Measurements from ENCODE around the gene EFNA4.

Gene EFNA4

GRCh38 chr1:155075535-155075934, 12.0 kb downstream of the EFNA4 start:
- 64 to 75% methylated on average over 5 of the region's 5 CpGs for WGBS, 2 experiments
- Histone ChIP-seq H3K36me3 (ENCODE audit: control insufficient read depth, insufficient read depth, low read length) (no peaks in the 10 kb centered on the region), H3K27ac (ENCODE audit: insufficient read depth, low read depth, low read length, poor library complexity, severe bottlenecking) (no peak overlapping the region), H3K9me3 (ENCODE audit: control insufficient read depth, low read length) (no peaks in the 10 kb centered on the region), H3K27me3 (ENCODE audit: control insufficient read depth, insufficient read depth, low read length, poor library complexity, severe bottlenecking) (peaks cover 69% of the 10 kb centered on the region), H3K4me1 (ENCODE audit: control insufficient read depth, insufficient read depth, low read length) (peaks cover 30% of the 10 kb centered on the region), H3K4me3 (ENCODE audit: insufficient read depth, low read depth, low read length) (no peak overlapping the region)

GRCh38 chr1:155076371-155076770, 12.8 kb downstream of the EFNA4 start:
- Histone ChIP-seq H3K27me3 (ENCODE audit: control insufficient read depth, insufficient read depth, low read length, poor library complexity, severe bottlenecking) (peaks cover 69% of the 10 kb centered on the region), H3K36me3 (ENCODE audit: control insufficient read depth, insufficient read depth, low read length) (no peaks in the 10 kb centered on the region), H3K4me3 (ENCODE audit: insufficient read depth, low read depth, low read length) (no peak overlapping the region), H3K27ac (ENCODE audit: insufficient read depth, low read depth, low read length, poor library complexity, severe bottlenecking) (no peak overlapping the region), H3K9me3 (ENCODE audit: control insufficient read depth, low read length) (no peaks in the 10 kb centered on the region), H3K4me1 (ENCODE audit: control insufficient read depth, insufficient read depth, low read length) (peaks cover 26% of the 10 kb centered on the region)
- WGBS, 2 experiments = 74 to 79% methylated on average over 1 of the region's 1 CpG

- H3K36me3 ChIP-seq (ENCODE audit: control insufficient read depth, insufficient read depth, low read length) = no peaks in the 10 kb centered on the region
- H3K27me3 ChIP-seq (ENCODE audit: control insufficient read depth, insufficient read depth, low read length, poor library complexity, severe bottlenecking) = peaks cover 69% of the 10 kb centered on the region
- H3K4me3 ChIP-seq (ENCODE audit: insufficient read depth, low read depth, low read length) = no peak overlapping the region
- no peaks in the 10 kb centered on the region for H3K9me3 ChIP-seq (ENCODE audit: control insufficient read depth, low read length)
- peaks cover 32% of the 10 kb centered on the region for H3K4me1 ChIP-seq (ENCODE audit: control insufficient read depth, insufficient read depth, low read length)
- 92 to 93% methylated on average over 3 of the region's 3 CpGs for WGBS, 2 experiments
- no peak overlapping the region for H3K27ac ChIP-seq (ENCODE audit: insufficient read depth, low read depth, low read length, poor library complexity, severe bottlenecking)
These were observed 13.8 kb downstream of the EFNA4 start for GRCh38 chr1:155077346-155077745.

GRCh38 chr1:155077758-155078445, 14.4 kb downstream of the EFNA4 start:
- Histone ChIP-seq H3K9me3 (ENCODE audit: control insufficient read depth, low read length) (no peaks in the 10 kb centered on the region), H3K4me3 (ENCODE audit: insufficient read depth, low read depth, low read length) (no peak overlapping the region), H3K27me3 (ENCODE audit: control insufficient read depth, insufficient read depth, low read length, poor library complexity, severe bottlenecking) (peaks cover 69% of the 10 kb centered on the region), H3K27ac (ENCODE audit: insufficient read depth, low read depth, low read length, poor library complexity, severe bottlenecking) (no peak overlapping the region), H3K4me1 (ENCODE audit: control insufficient read depth, insufficient read depth, low read length) (peaks cover 38% of the 10 kb centered on the region), H3K36me3 (ENCODE audit: control insufficient read depth, insufficient read depth, low read length) (no peaks in the 10 kb centered on the region)
- WGBS, 2 experiments = 74 to 76% methylated on average over 4 of the region's 4 CpGs

GRCh38 chr1:155078469-155079209, 15.1 kb downstream of the EFNA4 start, which contains the start of gene EFNA3:
EFNA3 (plus strand) TSS chr1:155078837; CDS start chr1:155078942, 105 bp downstream.
- H3K4me1 ChIP-seq (ENCODE audit: control insufficient read depth, insufficient read depth, low read length) = peaks cover 41% of the 10 kb centered on the region
- WGBS, 2 experiments = 1 to 2% methylated on average over 59 of the region's 59 CpGs

GRCh38 chr1:155079210-155079486, 15.6 kb downstream of the EFNA4 start:
- Histone ChIP-seq H3K27me3 (ENCODE audit: control insufficient read depth, insufficient read depth, low read length, poor library complexity, severe bottlenecking) (peaks cover 74% of the 10 kb centered on the region), H3K9me3 (ENCODE audit: control insufficient read depth, low read length) (no peaks in the 10 kb centered on the region), H3K36me3 (ENCODE audit: control insufficient read depth, insufficient read depth, low read length) (no peaks in the 10 kb centered on the region), H3K27ac (ENCODE audit: insufficient read depth, low read depth, low read length, poor library complexity, severe bottlenecking) (no peak overlapping the region), H3K4me3 (ENCODE audit: insufficient read depth, low read depth, low read length) (peak overlapping the region; percentile 51), H3K4me1 (ENCODE audit: control insufficient read depth, insufficient read depth, low read length) (peaks cover 43% of the 10 kb centered on the region)
- 8 to 12% methylated on average over 10 of the region's 10 CpGs for WGBS, 2 experiments

More at GRCh38 chr1:155078469-155079209, 15.1 kb downstream of the EFNA4 start, which contains the start of gene EFNA3:
- Histone ChIP-seq H3K4me3 (ENCODE audit: insufficient read depth, low read depth, low read length) (peak within 1 kb of the TSS; percentile 51), H3K27me3 (ENCODE audit: control insufficient read depth, insufficient read depth, low read length, poor library complexity, severe bottlenecking) (peaks cover 69% of the 10 kb centered on the region), H3K36me3 (ENCODE audit: control insufficient read depth, insufficient read depth, low read length) (no peaks in the 10 kb centered on the region), H3K27ac (ENCODE audit: insufficient read depth, low read depth, low read length, poor library complexity, severe bottlenecking) (no peak within 1 kb of the TSS), H3K9me3 (ENCODE audit: control insufficient read depth, low read length) (no peaks in the 10 kb centered on the region)

GRCh38 chr1:155079487-155080311, 16.2 kb downstream of the EFNA4 start:
- WGBS, 2 experiments = 2% methylated on average over 65 to 67 of the region's 67 CpGs
- peaks cover 46% of the 10 kb centered on the region for H3K4me1 ChIP-seq (ENCODE audit: control insufficient read depth, insufficient read depth, low read length)
- H3K9me3 ChIP-seq (ENCODE audit: control insufficient read depth, low read length) = no peaks in the 10 kb centered on the region
- H3K4me3 ChIP-seq (ENCODE audit: insufficient read depth, low read depth, low read length) = peak overlapping the region; percentile 51
- no peaks in the 10 kb centered on the region for H3K36me3 ChIP-seq (ENCODE audit: control insufficient read depth, insufficient read depth, low read length)
- peaks cover 75% of the 10 kb centered on the region for H3K27me3 ChIP-seq (ENCODE audit: control insufficient read depth, insufficient read depth, low read length, poor library complexity, severe bottlenecking)
- no peak overlapping the region for H3K27ac ChIP-seq (ENCODE audit: insufficient read depth, low read depth, low read length, poor library complexity, severe bottlenecking)

GRCh38 chr1:155080312-155081228, 17.0 kb downstream of the EFNA4 start:
- peak overlapping the region; percentile 51 for H3K4me3 ChIP-seq (ENCODE audit: insufficient read depth, low read depth, low read length)
- peaks cover 72% of the 10 kb centered on the region for H3K27me3 ChIP-seq (ENCODE audit: control insufficient read depth, insufficient read depth, low read length, poor library complexity, severe bottlenecking)
- no peaks in the 10 kb centered on the region for H3K36me3 ChIP-seq (ENCODE audit: control insufficient read depth, insufficient read depth, low read length)
- no peak overlapping the region for H3K27ac ChIP-seq (ENCODE audit: insufficient read depth, low read depth, low read length, poor library complexity, severe bottlenecking)
- WGBS, 2 experiments = 0 to 1% methylated on average over 70 to 71 of the region's 71 CpGs
- H3K4me1 ChIP-seq (ENCODE audit: control insufficient read depth, insufficient read depth, low read length) = peaks cover 46% of the 10 kb centered on the region
- H3K9me3 ChIP-seq (ENCODE audit: control insufficient read depth, low read length) = no peaks in the 10 kb centered on the region

- Histone ChIP-seq H3K4me1 (ENCODE audit: control insufficient read depth, insufficient read depth, low read length) (peaks cover 54% of the 10 kb centered on the region), H3K4me3 (ENCODE audit: insufficient read depth, low read depth, low read length) (peak overlapping the region; percentile 5), H3K36me3 (ENCODE audit: control insufficient read depth, insufficient read depth, low read length) (no peaks in the 10 kb centered on the region), H3K9me3 (ENCODE audit: control insufficient read depth, low read length) (no peaks in the 10 kb centered on the region), H3K27me3 (ENCODE audit: control insufficient read depth, insufficient read depth, low read length, poor library complexity, severe bottlenecking) (peaks cover 78% of the 10 kb centered on the region), H3K27ac (ENCODE audit: insufficient read depth, low read depth, low read length, poor library complexity, severe bottlenecking) (no peak overlapping the region)
- WGBS, 2 experiments = 1 to 2% methylated on average over 68 of the region's 68 CpGs
These were observed 18.1 kb downstream of the EFNA4 start for GRCh38 chr1:155081472-155082300.
